Measurements from ENCODE around the gene PCID2. TPM values are rescaled to one million over a fixed set of nuclear protein-coding genes. Genes with fewer than 3 reads are reported as not detected.

PCID2 gene
- total and polyA plus RNA-seq, 12 donors = 38.9 to 74.0 (median 47.3) TPM

DNA sequence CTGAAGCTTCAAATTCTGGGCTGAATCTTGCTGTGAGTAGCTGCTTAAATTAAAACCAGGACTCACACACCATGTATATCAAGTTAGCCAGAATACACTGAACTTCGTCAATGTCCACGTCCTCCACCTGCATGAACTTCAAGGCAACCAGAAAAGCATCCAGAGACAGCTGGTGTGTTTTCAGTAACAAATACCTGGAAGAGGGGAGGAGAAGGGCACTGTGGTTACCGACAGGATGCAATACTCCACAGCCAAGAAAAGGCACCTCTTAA, 29.6 kb downstream of the PCID2 start:
- WGBS, 2 donors = 41 to 57% methylated on average over 3 of the region's 3 CpGs
- TF ChIP-seq, protein P1, sequence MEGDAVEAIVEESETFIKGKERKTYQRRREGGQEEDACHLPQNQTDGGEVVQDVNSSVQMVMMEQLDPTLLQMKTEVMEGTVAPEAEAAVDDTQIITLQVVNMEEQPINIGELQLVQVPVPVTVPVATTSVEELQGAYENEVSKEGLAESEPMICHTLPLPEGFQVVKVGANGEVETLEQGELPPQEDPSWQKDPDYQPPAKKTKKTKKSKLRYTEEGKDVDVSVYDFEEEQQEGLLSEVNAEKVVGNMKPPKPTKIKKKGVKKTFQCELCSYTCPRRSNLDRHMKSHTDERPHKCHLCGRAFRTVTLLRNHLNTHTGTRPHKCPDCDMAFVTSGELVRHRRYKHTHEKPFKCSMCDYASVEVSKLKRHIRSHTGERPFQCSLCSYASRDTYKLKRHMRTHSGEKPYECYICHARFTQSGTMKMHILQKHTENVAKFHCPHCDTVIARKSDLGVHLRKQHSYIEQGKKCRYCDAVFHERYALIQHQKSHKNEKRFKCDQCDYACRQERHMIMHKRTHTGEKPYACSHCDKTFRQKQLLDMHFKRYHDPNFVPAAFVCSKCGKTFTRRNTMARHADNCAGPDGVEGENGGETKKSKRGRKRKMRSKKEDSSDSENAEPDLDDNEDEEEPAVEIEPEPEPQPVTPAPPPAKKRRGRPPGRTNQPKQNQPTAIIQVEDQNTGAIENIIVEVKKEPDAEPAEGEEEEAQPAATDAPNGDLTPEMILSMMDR (IDR thresholded peaks at IDR 0.05) = no peak
- H3K4me1 ChIP-seq = peaks cover 0 to 33% (median 21%) of the 10 kb centered on the region in 9 donors

DNA sequence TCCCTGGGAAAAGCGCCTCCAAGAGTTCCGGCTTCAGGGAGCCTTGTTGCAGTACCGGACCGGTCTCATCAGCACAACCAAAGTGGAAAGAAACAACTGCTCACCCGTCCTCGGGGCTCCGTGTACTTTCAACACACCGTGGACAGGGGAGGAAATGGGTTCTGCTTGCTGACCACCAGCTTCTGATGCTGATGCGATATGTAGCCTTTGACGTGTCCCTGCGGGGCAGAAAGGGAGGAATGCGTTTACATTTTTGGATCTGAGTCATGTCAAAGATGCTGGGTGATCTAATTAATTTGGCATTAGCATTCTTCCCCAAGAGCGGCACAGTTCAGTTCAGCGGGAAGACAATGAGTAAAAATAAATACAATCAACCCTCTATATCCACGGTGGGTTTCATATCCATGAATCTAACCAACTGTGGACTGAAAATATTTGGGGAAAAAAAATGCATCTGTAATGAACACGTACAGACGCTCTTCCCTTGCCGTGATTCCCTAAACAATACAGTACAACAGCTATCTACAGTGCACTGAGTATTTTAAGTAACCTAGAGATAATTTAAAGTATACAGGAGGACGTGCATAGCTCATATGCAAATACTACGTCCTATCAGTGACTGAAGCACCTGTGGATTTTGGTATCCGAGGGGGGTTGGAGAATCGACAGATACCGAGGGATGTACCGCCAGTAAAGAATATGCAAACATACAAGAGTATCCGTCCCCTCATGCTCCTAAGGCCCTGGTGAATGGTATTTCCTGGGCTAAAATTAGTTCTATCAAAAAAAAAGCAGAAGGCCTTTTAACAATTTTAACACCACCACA, 30.2 kb downstream of the PCID2 start:
- WGBS, 2 donors = 52 to 63% methylated on average over 25 of the region's 25 CpGs
- H3K9me3 ChIP-seq = no peaks in the 10 kb centered on the region
- intact Hi-C loops (cut with DNase I) = no loop called here
- no peak overlapping the region for H3K4me3 ChIP-seq
- peaks cover 0 to 97% (median 63%) of the 10 kb centered on the region in 9 donors for H3K36me3 ChIP-seq
- no peaks in the 10 kb centered on the region for H3K27me3 ChIP-seq
- peak in 3 of 8 donors; percentile 9 to 52 (median 20) for ATAC-seq
- DNase-seq = no peak
- H3K4me1 ChIP-seq = peaks cover 0 to 33% (median 21%) of the 10 kb centered on the region in 9 donors
- peak overlapping the region in 5 of 10 donors; percentile 29 to 55 (median 37) for H3K27ac ChIP-seq
- TF ChIP-seq, protein P1 (IDR thresholded peaks at IDR 0.05) = no peak

More for the DNA sequence above, 29.6 kb downstream of the PCID2 start:
- no peaks in the 10 kb centered on the region for H3K9me3 ChIP-seq
- no peak for DNase-seq
- no peak overlapping the region for H3K4me3 ChIP-seq
- peaks cover 0 to 97% (median 69%) of the 10 kb centered on the region in 9 donors for H3K36me3 ChIP-seq
- intact Hi-C loops (cut with DNase I) = no loop called here
- peak overlapping the region in 5 of 10 donors; percentile 29 to 55 (median 37) for H3K27ac ChIP-seq
- ATAC-seq = peak in 1 of 8 donors; percentile 8
- H3K27me3 ChIP-seq = no peaks in the 10 kb centered on the region

DNA sequence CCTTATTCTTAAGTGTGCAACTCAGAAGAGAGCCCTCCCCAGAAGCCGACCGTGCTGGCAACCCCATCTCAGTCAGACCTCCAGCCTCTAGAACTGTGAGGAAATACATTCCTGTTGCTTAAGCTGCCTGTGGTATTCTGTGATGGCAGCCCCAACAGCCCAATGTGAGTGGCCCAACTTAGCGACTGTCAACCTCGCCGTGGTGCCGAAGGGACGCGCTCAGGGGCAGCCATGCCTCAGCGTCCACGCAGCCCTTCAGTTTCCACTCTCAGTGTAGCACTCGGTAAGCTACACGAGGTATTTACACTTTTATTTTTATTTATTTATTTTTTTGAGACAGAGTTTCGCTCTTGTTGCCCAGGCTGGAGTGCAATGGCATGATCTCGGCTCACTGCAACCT, 31.6 kb downstream of the PCID2 start:
- no peaks in the 10 kb centered on the region for H3K27me3 ChIP-seq
- H3K4me3 ChIP-seq = no peak overlapping the region
- TF ChIP-seq, protein P1 (IDR thresholded peaks at IDR 0.05) = no peak
- H3K27ac ChIP-seq = peak overlapping the region in 1 of 10 donors; percentile 53
- 97 to 99% methylated on average over 14 of the region's 14 CpGs for WGBS, 2 donors
- H3K4me1 ChIP-seq = peaks cover 0 to 33% (median 21%) of the 10 kb centered on the region in 9 donors
- no peaks in the 10 kb centered on the region for H3K9me3 ChIP-seq
- intact Hi-C loops (cut with DNase I) = no loop called here
- ATAC-seq (no peak), DNase-seq (no peak)
- H3K36me3 ChIP-seq = peaks cover 0 to 96% (median 59%) of the 10 kb centered on the region in 9 donors

DNA sequence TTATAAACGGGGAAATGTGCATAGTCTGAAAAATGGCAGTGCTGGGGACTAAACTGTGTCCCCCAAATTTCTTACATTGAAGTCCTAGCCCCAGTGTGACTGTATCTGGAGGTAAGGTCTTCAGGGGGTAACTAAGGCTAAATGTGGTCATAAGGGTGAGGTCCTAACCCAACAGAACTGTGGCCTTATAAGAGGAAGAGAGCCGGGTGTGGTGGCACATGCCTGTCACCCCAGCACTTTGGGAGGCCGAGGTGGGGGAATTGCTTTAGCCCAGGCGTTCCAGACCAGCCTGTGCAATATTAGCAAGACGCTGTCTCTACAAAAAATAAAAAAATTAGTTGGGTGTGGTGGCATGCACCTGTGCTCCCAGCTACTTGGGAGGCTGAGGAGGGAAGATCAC, 32.2 kb downstream of the PCID2 start:
- TF ChIP-seq, protein P1 (IDR thresholded peaks at IDR 0.05) = no peak
- peaks cover 0 to 33% (median 21%) of the 10 kb centered on the region in 9 donors for H3K4me1 ChIP-seq
- peak in 1 of 8 donors; percentile 40 for ATAC-seq
- H3K4me3 ChIP-seq = no peak overlapping the region
- 70 to 74% methylated on average over 5 of the region's 5 CpGs for WGBS, 2 donors
- H3K36me3 ChIP-seq = peaks cover 0 to 96% (median 63%) of the 10 kb centered on the region in 9 donors
- H3K27me3 ChIP-seq = no peaks in the 10 kb centered on the region
- no peaks in the 10 kb centered on the region for H3K9me3 ChIP-seq
- peak in 1 of 2 donors; percentile 31 for DNase-seq
- intact Hi-C loops (cut with DNase I) = no loop called here
- H3K27ac ChIP-seq = peak overlapping the region in 1 of 10 donors; percentile 53

Data from heart right ventricle (tissue), 16 donors.